Left renal pelvis (tissue), 4 donors: ENCODE results near the gene MEIG1. TPM values are rescaled to one million over a fixed set of nuclear protein-coding genes. Genes with fewer than 3 reads are reported as not detected.
"Not testable (repeated sequence)": the region's sequence is repeated elsewhere in the genome, so short reads cannot be mapped to it uniquely, and the experiment has no call there.

Source experiments
- DNase-seq, 4 donors: peaks; one replicate each; pipeline ENCODE4 v3.0.0-alpha.2; 2013; ENCODE audit warnings: low read depth in 4 of 4, low spot score in 3 of 4
- polyA plus RNA-seq, 4 donors: library from polyadenylated mRNA; unstranded; fragments of 120-200 nt; gene quantifications; one replicate each; pipeline ENCODE4 v1.2.1, GENCODE V29; 2013; ENCODE audit not compliant: insufficient read length in 4 of 4

The MEIG1 gene, protein sequence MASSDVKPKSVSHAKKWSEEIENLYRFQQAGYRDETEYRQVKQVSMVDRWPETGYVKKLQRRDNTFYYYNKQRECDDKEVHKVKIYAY
- 1 to 10 TPM in 3 of 4 donors, under 1 TPM in 1; 0.96 to 2.2 (median 1.3) TPM for polyA plus RNA-seq

DNA sequence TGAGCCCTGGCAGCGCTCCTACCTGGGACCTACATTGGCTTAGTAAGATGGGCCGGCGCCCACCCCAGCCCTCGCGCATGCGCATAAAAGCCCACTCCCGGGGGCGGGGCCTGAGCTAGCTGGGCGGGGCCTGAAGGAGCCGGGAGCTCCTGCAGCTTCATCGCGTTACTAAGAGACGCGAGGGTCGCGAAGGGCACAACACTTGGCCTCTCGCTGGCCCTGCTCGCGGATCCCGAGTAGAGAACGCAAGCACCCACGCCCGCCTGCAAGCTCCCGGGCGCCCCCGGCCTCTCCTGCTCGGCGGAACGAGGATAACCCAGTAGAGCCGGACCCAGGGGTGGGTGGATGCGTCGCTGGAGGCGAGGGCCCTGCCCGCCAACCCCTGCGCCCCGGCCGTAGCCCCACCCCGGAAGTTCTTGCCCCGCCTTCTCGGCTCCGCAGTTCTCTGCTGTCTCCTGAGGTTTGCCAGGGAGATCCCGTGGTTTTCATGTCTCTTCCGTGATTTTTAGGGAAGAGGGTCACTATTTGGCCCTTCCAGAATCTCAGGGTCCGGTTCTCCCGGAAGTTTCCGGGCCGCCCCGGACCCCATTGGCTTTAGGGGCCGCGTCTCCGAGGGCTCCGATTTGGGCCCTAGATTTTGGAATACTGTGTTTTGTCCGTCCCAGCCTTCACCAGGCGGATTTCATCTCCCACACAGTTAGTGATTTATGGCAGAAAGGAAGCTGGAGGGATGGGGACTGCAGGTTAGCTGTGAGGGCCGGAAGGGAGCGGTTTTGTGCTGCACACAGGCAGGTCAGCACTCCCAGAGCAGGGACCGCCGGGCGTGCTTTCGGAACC, at the start of gene MEIG1:
Gene MEIG1, plus strand, starts transcription at position 168 of the 837 bp plus-strand sequence. CDS start 7,081 bp downstream, outside the sequence.
- peak; percentile 85 to 88 (median 86) for DNase-seq

DNA sequence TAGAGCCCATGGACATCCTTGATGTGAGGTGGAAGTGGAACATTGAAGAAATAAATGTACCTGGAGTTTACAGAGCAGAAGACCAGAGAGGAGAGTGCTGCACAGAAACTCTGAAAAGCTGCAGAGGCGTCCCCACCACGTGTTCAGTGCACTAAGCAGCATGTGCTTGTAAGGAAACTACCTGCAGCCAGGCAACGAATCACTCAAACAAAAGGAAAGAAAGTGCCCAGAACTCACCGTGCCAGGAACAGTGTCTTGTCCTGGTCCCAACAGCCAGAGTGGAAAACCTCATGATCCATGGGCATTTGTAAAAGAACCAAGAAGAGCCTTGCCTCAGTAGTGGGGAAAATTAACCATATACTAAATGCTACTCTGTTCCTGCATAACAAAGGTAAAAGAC, 48.2 kb upstream of the MEIG1 start:
- DNase-seq = no peak

DNA sequence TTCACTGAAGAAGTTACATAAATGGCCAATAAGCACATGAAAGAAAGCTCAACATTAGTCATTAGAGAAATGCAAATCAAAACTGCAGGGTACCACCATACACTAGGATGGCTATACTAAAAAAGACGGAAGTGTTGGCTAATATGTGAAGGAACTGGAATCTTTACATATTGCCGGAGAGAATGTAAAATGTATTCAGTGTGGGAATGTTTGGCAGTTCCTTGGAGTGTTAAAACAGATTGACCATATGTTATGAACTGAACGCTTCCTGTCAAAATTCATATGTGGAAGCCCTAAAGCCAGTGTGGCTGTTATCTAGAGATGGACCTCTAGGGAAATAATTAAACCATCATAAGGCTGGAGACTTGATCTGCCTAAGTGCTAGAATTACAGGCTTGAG, 47.4 kb upstream of the MEIG1 start:
- DNase-seq = no peak

DNA sequence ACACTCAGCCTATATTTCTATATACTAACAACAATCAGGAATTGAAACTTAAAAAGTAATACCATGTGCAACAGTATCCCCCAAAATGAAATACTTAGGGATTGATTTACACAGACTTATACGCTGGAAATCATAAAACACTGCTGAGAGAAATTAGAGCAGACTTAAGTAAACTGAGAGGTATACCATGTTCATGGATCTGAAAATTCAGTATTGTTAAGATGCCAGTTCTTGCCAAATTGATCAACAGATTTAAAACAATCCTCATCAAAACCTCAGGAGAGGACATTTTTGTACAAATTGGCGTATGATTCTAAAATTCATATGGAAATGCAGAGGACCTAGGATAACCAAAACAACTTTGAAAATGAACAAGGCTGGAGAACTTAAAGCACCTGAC, 42.6 kb upstream of the MEIG1 start:
- no peak for DNase-seq

DNA sequence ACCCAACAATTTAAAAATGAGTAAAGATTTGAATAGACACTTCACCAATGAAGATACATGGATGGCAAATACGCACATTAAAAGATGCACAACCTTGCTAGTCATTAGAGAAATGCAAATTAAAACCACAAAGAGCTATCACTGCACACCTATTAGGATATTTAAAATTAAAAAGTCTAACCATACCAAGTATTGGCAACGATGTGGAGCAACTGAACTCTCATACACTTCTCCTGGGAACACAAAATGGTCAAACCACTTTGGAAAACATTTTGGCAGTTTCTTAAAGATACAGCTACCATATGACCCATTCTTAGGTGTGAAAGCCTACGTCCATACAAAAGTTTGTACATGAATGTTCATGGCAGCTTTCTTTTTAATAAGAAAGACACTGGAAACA, 41.4 kb upstream of the MEIG1 start:
- no peak for DNase-seq

DNA sequence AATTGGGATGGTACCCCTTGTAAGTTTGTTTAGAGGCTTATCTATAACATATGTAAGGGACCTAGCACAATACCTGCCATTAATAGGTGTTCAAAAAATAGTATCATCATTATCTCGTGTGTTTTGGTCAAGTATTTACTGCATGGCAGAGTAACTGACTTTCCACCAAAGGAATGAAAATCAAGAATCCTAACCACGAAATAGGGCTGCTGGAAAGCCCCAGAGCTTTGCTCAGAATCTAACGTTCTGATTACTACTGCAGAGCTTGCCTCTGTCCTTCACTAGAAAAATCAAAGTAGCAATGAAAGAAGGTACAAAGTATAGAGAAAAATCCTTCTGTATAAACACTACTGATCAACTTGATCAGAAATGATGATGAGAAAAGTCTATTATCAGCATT, 40.2 kb upstream of the MEIG1 start:
- DNase-seq = no peak

DNA sequence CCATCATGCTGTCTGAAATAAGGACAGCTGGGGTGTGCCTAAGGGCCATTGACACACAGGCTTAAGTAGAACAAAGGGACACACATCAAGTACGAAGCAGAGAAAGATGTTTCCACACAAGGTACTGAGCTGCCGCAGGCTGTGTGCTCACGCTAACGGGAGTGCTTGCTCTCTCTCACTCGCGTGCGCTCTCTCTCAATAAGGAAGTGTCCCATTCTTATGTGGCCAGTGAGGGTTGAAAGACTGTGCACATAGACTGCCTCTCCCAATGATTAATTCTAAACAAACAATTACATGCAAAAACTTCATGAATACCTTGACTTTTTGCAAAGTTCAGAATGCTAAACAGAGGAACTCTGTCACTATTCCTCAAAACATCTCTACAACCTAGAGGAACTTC, 35.2 kb upstream of the MEIG1 start:
- DNase-seq = no peak

DNA sequence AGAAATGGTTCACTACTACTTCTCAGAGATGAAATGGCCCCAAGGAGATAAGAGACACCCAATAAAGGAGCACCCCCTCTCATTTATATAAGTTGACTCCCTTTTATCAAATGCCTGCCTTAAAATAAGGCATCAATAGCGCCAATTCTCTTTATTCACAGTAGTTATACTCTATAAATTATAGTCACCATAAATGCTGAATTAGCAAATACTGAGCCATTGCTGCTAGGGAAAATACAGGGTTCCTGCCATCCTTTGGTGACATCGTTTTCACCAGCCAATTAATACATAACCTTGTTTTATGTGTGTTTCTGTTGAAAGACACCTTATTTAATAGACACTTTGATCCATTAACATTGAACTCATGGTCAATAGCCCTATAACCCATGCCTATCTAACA, 33.9 kb upstream of the MEIG1 start:
- DNase-seq = no peak

DNA sequence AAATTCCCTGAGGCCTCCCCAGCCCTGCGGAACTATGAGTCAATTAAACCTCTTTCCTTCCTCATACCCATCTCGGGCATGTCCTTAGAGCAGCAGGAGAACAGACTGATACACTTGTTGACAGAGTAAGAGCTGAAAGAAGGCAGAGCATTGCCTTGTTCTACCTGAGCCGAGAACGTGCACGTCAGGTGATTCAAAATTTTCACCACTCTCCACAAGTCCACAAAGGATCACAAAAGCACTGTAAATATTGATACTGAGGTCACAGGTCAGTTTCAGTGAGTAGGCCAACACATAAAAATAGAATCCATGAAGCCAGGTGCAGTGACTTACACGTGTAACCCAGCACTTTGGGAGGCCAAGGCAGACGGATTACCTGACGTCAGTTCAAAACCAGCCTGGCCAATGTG, 33.1 kb upstream of the MEIG1 start:
- DNase-seq = no peak

DNA sequence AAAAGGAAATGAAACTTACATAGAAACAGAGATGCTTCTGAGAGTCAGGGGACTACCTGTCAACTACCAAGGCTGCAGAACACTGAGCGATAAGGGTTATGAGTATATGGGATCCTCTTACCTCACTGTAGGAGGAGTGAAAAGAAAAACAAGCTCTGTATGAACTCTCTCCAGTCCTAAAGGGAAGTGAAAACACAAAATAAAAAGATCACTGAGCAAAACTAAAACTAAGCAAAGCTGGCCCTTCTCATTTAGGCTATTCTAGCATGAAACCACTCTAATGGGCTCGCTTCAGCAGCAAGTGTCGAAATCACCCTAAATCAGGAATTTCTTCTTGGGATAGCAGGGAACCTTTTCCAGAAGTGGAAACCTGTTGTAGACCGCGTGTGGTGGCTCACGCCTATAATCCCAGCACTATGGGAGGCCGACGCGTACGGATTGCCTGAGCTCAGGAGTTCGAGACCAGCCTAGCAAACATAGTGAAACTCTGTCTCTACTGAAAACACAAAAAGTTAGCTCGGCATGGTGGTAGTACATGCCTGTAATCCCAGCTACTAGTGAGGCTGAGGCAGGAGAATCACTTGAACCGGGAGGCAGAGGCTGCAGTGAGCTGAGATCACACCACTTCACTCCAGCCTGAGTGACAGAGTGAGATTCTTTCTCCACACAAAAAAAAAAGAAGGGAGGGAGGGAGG, 32.3 kb upstream of the MEIG1 start:
- no peak for DNase-seq

DNA sequence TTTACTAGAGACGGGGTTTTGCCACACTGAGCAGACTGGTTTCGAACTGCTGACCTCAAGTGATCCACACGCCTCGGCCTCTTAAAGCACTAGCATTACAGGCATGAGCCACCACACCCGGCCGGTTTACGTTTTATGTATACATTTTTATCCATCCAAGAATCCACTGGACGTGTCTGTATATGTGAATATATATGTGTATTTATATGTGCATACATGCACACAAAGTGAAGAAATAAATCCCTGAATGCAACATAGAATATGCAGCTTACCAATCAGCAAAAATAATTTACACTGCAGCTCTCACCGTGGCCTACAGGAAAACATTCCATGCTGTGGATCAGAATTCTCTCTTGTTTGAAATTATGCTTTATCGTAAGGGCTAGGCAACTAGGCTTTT, 28.6 kb upstream of the MEIG1 start:
- no peak for DNase-seq

DNA sequence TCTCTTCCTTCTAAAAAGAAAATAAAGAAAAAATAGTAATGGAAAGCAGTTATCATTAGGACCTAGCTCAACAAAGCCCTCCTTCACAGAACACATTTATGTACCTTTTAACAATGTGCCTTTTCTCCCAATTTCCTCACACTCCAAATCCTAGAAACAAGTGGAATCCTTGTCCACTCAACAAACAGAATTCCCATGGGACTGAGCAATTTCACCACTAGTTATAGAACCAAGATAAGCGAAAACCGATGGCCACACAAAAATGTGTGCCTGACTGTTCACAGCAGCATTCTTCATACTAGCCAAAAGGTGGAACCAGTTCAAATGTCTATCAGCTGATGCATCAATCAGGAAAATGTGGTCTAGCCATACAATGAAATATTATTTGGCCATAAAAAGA, 22.6 kb upstream of the MEIG1 start:
- DNase-seq = no peak

DNA sequence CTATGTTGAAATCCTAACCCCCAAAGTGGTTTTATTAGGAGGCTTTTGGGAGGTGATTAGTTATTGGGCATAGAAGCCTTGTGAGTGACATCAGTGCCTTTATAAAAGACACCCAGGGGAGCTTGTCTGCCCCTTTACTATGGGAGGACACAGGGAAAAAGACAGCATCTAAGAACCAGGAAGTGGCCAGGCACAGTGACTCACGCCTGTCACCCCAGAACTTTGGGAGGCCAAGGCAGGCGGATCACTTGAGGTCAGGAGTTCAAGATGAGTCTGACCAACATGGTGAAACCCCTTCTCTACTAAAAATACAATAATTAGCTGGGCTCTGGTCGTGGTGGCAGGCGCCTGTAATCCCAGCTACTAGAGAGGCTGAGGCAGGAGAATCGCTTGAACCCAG, 20.2 kb upstream of the MEIG1 start:
- not testable (repeated sequence) for DNase-seq

DNA sequence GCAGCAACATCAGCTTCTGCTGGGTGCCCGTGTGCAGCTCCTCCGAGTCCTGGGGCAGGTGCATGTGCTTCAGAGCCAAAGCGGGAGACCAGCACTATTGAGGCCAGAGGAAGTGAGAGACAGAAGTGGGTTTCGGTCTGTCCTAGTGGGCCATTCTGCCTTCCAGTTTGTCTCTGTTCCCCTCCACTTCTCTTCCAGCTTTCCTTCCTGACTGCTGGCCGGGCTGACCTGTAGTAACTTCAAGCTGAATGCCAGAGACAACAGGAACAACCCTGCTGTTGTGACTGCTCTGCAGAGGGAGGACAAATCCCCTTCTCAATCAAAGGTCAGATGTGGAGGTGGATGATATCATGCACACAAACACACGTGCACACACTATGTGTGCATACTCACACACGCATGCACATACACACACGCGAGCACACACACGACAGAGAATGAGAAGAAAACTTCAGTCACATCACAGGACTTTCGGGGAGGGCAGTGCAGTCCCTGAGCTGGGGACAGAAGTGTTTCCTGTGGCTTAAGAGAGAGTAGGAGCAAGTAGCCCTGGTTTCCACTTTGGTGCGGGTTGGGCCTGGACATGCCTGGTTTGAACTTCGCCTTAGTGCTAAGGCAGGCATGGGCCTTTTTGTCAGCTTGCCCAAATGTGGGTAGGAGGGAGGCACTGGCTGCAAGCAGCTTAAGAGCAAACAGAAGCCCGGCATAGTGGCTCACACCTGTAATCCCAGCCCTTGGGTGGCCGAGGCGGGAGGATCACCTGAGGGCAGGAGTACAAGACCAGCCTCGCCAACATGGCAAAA, 16.8 kb upstream of the MEIG1 start:
- not testable (repeated sequence) for DNase-seq

DNA sequence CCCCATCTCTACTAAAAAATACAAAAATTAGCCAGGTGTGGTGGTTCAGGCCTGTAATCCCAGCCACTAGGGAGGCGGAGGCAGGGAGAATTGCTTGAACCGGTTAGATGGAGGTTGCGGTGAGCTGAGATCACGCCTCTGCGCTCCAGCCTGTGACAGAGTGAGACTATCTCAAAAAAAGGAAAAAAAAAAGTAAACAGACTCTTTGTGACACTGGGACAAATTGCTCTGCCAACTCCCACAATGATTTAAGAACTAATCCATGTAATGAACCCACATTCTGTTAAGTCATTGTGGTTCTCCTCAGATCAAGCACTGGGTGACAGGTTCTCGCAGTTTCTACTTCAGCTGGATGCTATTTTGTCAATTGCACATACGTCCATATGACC, 16.2 kb upstream of the MEIG1 start:
- DNase-seq = not testable (repeated sequence)

DNA sequence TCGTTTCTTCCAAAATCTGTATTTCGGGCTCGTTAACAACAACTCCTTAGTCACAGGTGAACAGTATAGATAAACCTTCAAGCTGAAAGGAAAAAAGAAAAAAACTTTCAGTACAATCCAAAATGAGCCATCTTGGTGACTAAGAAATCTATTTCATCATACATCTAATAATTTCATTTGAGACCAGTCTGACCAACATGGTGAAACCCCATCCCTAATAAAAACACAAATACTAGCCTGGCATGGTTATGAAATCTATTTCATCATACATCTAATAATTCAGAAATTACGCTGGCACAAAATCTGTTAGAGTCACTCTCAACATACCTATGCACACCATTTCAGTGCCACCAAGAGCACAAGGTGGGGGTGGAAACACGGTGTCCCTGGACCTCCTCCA, 14.1 kb upstream of the MEIG1 start:
- no peak for DNase-seq

DNA sequence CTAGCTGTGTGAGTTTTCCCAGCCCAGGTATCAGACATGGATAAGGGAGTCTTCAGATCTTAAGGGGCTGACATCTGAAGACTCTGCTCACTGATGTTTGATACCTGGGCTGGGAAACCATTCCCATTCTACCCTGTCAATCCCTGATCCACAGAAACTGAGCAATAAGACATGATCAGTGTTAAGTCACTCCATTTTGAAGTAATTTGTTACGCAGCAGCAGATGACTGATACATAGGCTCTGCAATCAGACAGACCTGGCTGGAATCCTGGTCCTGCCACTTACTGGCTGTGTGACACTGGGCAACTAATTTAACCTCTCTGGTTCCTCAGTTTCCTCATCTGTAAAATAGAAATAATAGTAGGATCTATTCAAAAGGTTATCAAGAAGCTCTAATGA, 11.9 kb upstream of the MEIG1 start:
- no peak for DNase-seq

DNA sequence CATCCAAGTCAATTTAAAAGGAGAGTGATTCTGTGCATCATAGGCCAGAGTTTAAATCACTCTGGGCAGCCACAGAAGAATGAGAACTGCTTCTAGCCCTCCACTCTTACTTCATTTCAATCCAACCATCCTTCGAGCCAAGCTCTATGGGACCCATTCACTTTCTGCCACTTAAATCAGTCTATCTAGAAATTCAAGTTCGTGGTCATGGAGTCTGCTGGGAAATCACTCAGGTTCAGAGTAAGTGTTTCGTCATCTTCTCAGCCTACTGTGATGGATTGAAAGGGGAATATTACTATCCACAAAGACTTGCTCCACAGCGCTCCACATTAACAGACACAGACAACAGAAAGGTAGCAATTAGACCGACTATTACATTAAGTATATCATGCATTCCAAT, 9.9 kb upstream of the MEIG1 start:
- DNase-seq = no peak

DNA sequence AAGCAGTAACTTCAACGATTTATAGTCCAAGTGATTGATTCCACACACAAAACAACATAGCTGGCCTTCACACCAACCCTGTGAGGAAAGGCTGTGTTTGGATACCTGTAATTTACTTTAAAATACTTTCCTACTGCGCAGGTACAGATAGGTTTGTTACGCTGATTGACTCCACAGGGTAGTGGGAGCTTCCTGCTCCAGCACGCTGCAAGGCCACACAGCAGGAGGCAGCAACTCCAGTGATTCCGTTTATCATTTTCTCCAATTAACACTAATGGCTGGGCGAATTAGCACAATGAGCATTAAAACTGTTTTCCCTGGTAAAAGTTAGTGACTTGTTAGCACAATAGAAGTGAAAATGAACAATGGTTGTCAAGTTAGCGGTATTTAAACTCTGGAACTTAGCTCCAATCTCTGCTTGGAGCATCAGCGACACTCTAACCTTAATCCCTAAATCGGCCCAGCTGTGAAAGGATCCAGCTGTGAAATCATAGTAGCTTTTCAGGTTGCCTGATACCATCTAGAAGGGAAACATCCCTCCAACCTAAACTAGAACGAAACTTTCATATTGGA, 6.3 kb upstream of the MEIG1 start:
- peak in 1 of 4 donors; percentile 7 for DNase-seq

DNA sequence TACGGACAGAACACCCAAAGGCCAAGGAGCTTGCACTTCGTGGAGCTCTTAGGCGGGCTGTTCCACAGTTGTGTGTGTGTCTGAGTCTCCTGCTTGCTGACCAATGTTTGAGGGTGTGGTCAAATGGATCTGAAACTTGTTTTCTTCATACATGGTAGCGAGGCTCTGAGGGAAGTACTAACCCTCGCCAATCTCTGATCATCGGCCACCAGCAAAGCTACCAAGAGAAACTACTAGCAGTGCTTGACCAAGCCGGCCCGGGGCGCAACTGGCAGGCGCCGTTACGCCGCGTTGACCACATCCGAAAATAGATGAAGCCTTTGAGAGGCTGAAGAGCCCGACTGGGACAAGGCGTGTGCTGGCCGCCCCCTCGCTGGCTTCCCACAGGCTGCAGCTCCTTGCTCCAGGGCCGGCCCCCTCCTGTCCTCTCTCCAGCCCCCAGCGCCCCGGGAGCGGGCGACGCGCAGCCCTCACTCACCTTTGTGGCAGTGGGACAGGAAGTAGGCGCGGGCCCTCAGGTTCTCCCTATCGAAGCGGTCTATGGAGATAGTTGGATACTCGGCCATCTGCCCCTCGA, 5.7 kb upstream of the MEIG1 start:
- peak in 1 of 4 donors; percentile 18 for DNase-seq
